ENCODE data around the gene NFIC. TPM values are rescaled to one million over a fixed set of nuclear protein-coding genes. Genes with fewer than 3 reads are reported as not detected.
"Not testable (repeated sequence)": the region's sequence is repeated elsewhere in the genome, so short reads cannot be mapped to it uniquely, and the experiment has no call there.

Gene NFIC
- total RNA-seq, 2 experiments from 2014 or later: 11.9 to 12.8 TPM

- peak; percentile 96 for DNase-seq
- H3K4me3 Mint-ChIP-seq: peak overlapping the region; percentile 96
- CTCF ChIA-PET: no interaction called here
- H3K27ac Mint-ChIP-seq: peak overlapping the region; percentile 98
- H3K36me3 Mint-ChIP-seq (ENCODE audit: low read depth): peaks cover 21% of the 10 kb centered on the region
- no peaks in the 10 kb centered on the region for H3K27me3 Mint-ChIP-seq (ENCODE audit: low read depth)
- peaks cover 10% of the 10 kb centered on the region for H3K4me1 Mint-ChIP-seq (ENCODE audit: low read depth)
- peaks cover 8% of the 10 kb centered on the region for H3K9me3 Mint-ChIP-seq
- intact Hi-C loops (cut with micrococcal nuclease): loop anchor here (1.0 kb wide), 2 partner anchors 192 to 250 kb away; partner anchors contain the start of gene NCLN
These were observed 68.5 kb downstream of the NFIC start for GRCh38 chr19:3434630-3435553.

- Mint-ChIP-seq H3K4me1 (ENCODE audit: low read depth) (peaks cover 8% of the 10 kb centered on the region), H3K4me3 (no peak overlapping the region), H3K9me3 (no peaks in the 10 kb centered on the region), H3K27ac (no peak overlapping the region), H3K27me3 (ENCODE audit: low read depth) (no peaks in the 10 kb centered on the region), H3K36me3 (ENCODE audit: low read depth) (peaks cover 5% of the 10 kb centered on the region)
- CTCF ChIA-PET: interaction anchor here (0.6 to 2.7 kb wide), 5 partner anchors 11 to 230 kb away, joined by 3 to 10 read pairs (median 3); no protein-coding TSS in a partner anchor
- DNase-seq: peak; percentile 67
- intact Hi-C loops (cut with micrococcal nuclease): loop anchor here (1.0 kb wide), 1 partner anchor 113 kb away; no protein-coding TSS in a partner anchor
These were observed 73.7 kb downstream of the NFIC start for GRCh38 chr19:3440082-3440481.

- H3K27me3 Mint-ChIP-seq (ENCODE audit: low read depth): no peaks in the 10 kb centered on the region
- CTCF ChIA-PET: interaction anchor here (0.6 to 1.2 kb wide), 2 partner anchors 15 to 284 kb away, joined by 3 read pairs; no protein-coding TSS in a partner anchor
- DNase-seq: no peak
- no peak overlapping the region for H3K4me3 Mint-ChIP-seq
- H3K9me3 Mint-ChIP-seq: no peaks in the 10 kb centered on the region
- H3K36me3 Mint-ChIP-seq (ENCODE audit: low read depth): peaks cover 4% of the 10 kb centered on the region
- H3K27ac Mint-ChIP-seq: no peak overlapping the region
- intact Hi-C loops (cut with micrococcal nuclease): no loop called here
- H3K4me1 Mint-ChIP-seq (ENCODE audit: low read depth): peaks cover 5% of the 10 kb centered on the region
These were observed 75.0 kb downstream of the NFIC start for GRCh38 chr19:3441089-3441985.

GRCh38 chr19:3441986-3442329 lies 75.6 kb downstream of the NFIC start:
- no peak overlapping the region for H3K27ac Mint-ChIP-seq
- DNase-seq: no peak
- no peaks in the 10 kb centered on the region for H3K9me3 Mint-ChIP-seq
- peaks cover 5% of the 10 kb centered on the region for H3K4me1 Mint-ChIP-seq (ENCODE audit: low read depth)
- no peak overlapping the region for H3K4me3 Mint-ChIP-seq
- CTCF ChIA-PET: interaction anchor here (0.6 to 1.2 kb wide), 2 partner anchors 15 to 283 kb away, joined by 3 read pairs; no protein-coding TSS in a partner anchor
- peaks cover 4% of the 10 kb centered on the region for H3K36me3 Mint-ChIP-seq (ENCODE audit: low read depth)
- H3K27me3 Mint-ChIP-seq (ENCODE audit: low read depth): no peaks in the 10 kb centered on the region
- intact Hi-C loops (cut with micrococcal nuclease): no loop called here

GRCh38 chr19:3442487-3443071 lies 76.2 kb downstream of the NFIC start:
- peaks cover 4% of the 10 kb centered on the region for H3K36me3 Mint-ChIP-seq (ENCODE audit: low read depth)
- CTCF ChIA-PET: no interaction called here
- intact Hi-C loops (cut with micrococcal nuclease): no loop called here
- no peaks in the 10 kb centered on the region for H3K9me3 Mint-ChIP-seq
- H3K27me3 Mint-ChIP-seq (ENCODE audit: low read depth): no peaks in the 10 kb centered on the region
- H3K4me3 Mint-ChIP-seq: no peak overlapping the region
- H3K27ac Mint-ChIP-seq: no peak overlapping the region
- peaks cover 5% of the 10 kb centered on the region for H3K4me1 Mint-ChIP-seq (ENCODE audit: low read depth)
- DNase-seq: no peak

GRCh38 chr19:3443840-3444694 lies 77.7 kb downstream of the NFIC start:
- Mint-ChIP-seq H3K27ac (no peak overlapping the region), H3K4me1 (ENCODE audit: low read depth) (peaks cover 5% of the 10 kb centered on the region), H3K4me3 (no peak overlapping the region), H3K27me3 (ENCODE audit: low read depth) (no peaks in the 10 kb centered on the region), H3K9me3 (no peaks in the 10 kb centered on the region), H3K36me3 (ENCODE audit: low read depth) (peaks cover 2% of the 10 kb centered on the region)
- DNase-seq: no peak
- intact Hi-C loops (cut with micrococcal nuclease): no loop called here
- CTCF ChIA-PET: interaction anchor here (1.1 kb wide), 1 partner anchor 8 kb away, joined by 3 read pairs; no protein-coding TSS in a partner anchor

GRCh38 chr19:3444695-3445234 lies 78.4 kb downstream of the NFIC start:
- intact Hi-C loops (cut with micrococcal nuclease): no loop called here

GRCh38 chr19:3446657-3447056 lies 80.3 kb downstream of the NFIC start:
- H3K9me3 Mint-ChIP-seq; DNase-seq; H3K27ac Mint-ChIP-seq; H3K4me3 Mint-ChIP-seq; H3K36me3 Mint-ChIP-seq (ENCODE audit: low read depth); H3K27me3 Mint-ChIP-seq (ENCODE audit: low read depth); intact Hi-C loops (cut with micrococcal nuclease); H3K4me1 Mint-ChIP-seq (ENCODE audit: low read depth): not testable (repeated sequence)
- CTCF ChIA-PET: interaction anchor here (1.1 kb wide), 1 partner anchor 24 kb away, joined by 3 read pairs; no protein-coding TSS in a partner anchor

More at GRCh38 chr19:3444695-3445234, 78.4 kb downstream of the NFIC start:
- no peaks in the 10 kb centered on the region for H3K27me3 Mint-ChIP-seq (ENCODE audit: low read depth)
- peaks cover 2% of the 10 kb centered on the region for H3K36me3 Mint-ChIP-seq (ENCODE audit: low read depth)
- peaks cover 5% of the 10 kb centered on the region for H3K4me1 Mint-ChIP-seq (ENCODE audit: low read depth)
- DNase-seq: no peak
- CTCF ChIA-PET: interaction anchor here (1.1 kb wide), 1 partner anchor 8 kb away, joined by 3 read pairs; no protein-coding TSS in a partner anchor
- no peak overlapping the region for H3K27ac Mint-ChIP-seq
- no peak overlapping the region for H3K4me3 Mint-ChIP-seq
- no peaks in the 10 kb centered on the region for H3K9me3 Mint-ChIP-seq

GRCh38 chr19:3448616-3449334 lies 82.4 kb downstream of the NFIC start:
- no peak overlapping the region for H3K27ac Mint-ChIP-seq
- no peak overlapping the region for H3K4me3 Mint-ChIP-seq
- DNase-seq: no peak
- intact Hi-C loops (cut with micrococcal nuclease): no loop called here
- H3K9me3 Mint-ChIP-seq: no peaks in the 10 kb centered on the region
- CTCF ChIA-PET: interaction anchor here (1.3 kb wide), 1 partner anchor 19 kb away, joined by 4 read pairs; no protein-coding TSS in a partner anchor
- peaks cover 8% of the 10 kb centered on the region for H3K36me3 Mint-ChIP-seq (ENCODE audit: low read depth)
- H3K4me1 Mint-ChIP-seq (ENCODE audit: low read depth): peaks cover 3% of the 10 kb centered on the region
- no peaks in the 10 kb centered on the region for H3K27me3 Mint-ChIP-seq (ENCODE audit: low read depth)

GRCh38 chr19:3450796-3451411 lies 84.5 kb downstream of the NFIC start:
- H3K9me3 Mint-ChIP-seq: no peaks in the 10 kb centered on the region
- intact Hi-C loops (cut with micrococcal nuclease): no loop called here
- peaks cover 6% of the 10 kb centered on the region for H3K36me3 Mint-ChIP-seq (ENCODE audit: low read depth)
- no peak for DNase-seq
- H3K4me1 Mint-ChIP-seq (ENCODE audit: low read depth): no peaks in the 10 kb centered on the region
- H3K27me3 Mint-ChIP-seq (ENCODE audit: low read depth): no peaks in the 10 kb centered on the region
- no peak overlapping the region for H3K4me3 Mint-ChIP-seq
- CTCF ChIA-PET: no interaction called here
- H3K27ac Mint-ChIP-seq: no peak overlapping the region
